ENCODE measurements around the gene SNAP29.
"Not testable (repeated sequence)": the region's sequence is repeated elsewhere in the genome, so short reads cannot be mapped to it uniquely, and the experiment has no call there.

Gene SNAP29

DNA sequence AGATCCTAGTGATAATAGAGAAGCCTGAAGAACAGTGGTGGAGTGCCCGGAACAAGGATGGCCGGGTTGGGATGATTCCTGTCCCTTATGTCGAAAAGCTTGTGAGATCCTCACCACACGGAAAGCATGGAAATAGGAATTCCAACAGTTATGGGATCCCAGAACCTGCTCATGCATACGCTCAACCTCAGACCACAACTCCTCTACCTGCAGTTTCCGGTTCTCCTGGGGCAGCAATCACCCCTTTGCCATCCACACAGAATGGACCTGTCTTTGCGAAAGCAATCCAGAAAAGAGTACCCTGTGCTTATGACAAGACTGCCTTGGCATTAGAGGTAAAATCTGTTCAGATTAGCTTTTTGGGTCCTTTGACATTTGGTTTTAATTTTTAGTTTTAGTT, 75.1 kb downstream of the SNAP29 start:
- H3K4me3 ChIP-seq (ENCODE audit: severe bottlenecking) = no peak overlapping the region
- no peak for TF ChIP-seq CTCF (IDR thresholded peaks at IDR 0.05; ENCODE audit: poor library complexity, severe bottlenecking)
- no peaks in the 10 kb centered on the region for H3K27me3 ChIP-seq (ENCODE audit: insufficient read depth, poor library complexity, severe bottlenecking)
- peaks cover 65% of the 10 kb centered on the region for H3K36me3 ChIP-seq (ENCODE audit: low read depth)
- DNase-seq (ENCODE audit: low spot score) (no peak), ATAC-seq (ENCODE audit: low read depth) (no peak)
- H3K27ac ChIP-seq (ENCODE audit: poor library complexity, severe bottlenecking) = no peak overlapping the region
- peaks cover 7% of the 10 kb centered on the region for H3K9me3 ChIP-seq (ENCODE audit: severe bottlenecking)
- H3K4me1 ChIP-seq (ENCODE audit: insufficient read depth, poor library complexity, severe bottlenecking) = peaks cover 12% of the 10 kb centered on the region

DNA sequence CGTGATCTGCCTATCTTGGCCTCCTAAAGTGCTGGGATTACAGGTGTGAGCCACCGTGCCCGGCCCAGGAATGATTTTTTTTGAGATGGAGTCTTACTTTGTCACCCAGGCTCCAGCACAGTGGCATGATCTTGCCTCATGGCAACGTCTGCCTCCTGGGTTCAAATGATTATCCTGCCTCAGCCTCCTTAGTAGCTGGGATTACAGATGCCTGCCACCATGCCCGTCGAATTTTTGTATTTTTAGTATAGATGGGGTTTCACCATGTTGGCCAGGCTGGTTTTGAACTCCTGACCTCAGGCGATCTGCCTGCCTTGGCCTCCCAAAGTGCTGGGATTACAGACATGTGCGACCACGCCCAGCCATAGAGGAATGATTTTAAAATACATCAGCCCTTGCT, 76.2 kb downstream of the SNAP29 start:
- peaks cover 62% of the 10 kb centered on the region for H3K36me3 ChIP-seq (ENCODE audit: low read depth)
- not testable (repeated sequence) for ATAC-seq (ENCODE audit: low read depth); DNase-seq (ENCODE audit: low spot score); H3K27me3 ChIP-seq (ENCODE audit: insufficient read depth, poor library complexity, severe bottlenecking); H3K9me3 ChIP-seq (ENCODE audit: severe bottlenecking); H3K4me3 ChIP-seq (ENCODE audit: severe bottlenecking); H3K27ac ChIP-seq (ENCODE audit: poor library complexity, severe bottlenecking)
- H3K4me1 ChIP-seq (ENCODE audit: insufficient read depth, poor library complexity, severe bottlenecking) = peaks cover 12% of the 10 kb centered on the region

GRCh38 chr22:20935780-20936539, 77.2 kb downstream of the SNAP29 start:
- not testable (repeated sequence) for H3K27me3 ChIP-seq (ENCODE audit: insufficient read depth, poor library complexity, severe bottlenecking); DNase-seq (ENCODE audit: low spot score); ATAC-seq (ENCODE audit: low read depth); H3K4me3 ChIP-seq (ENCODE audit: severe bottlenecking); H3K27ac ChIP-seq (ENCODE audit: poor library complexity, severe bottlenecking); H3K9me3 ChIP-seq (ENCODE audit: severe bottlenecking)
- H3K4me1 ChIP-seq (ENCODE audit: insufficient read depth, poor library complexity, severe bottlenecking) = peaks cover 12% of the 10 kb centered on the region
- H3K36me3 ChIP-seq (ENCODE audit: low read depth) = peaks cover 64% of the 10 kb centered on the region

- no peak for TF ChIP-seq CTCF (IDR thresholded peaks at IDR 0.05; ENCODE audit: poor library complexity, severe bottlenecking)
- Histone ChIP-seq H3K27me3 (ENCODE audit: insufficient read depth, poor library complexity, severe bottlenecking) (no peaks in the 10 kb centered on the region), H3K4me1 (ENCODE audit: insufficient read depth, poor library complexity, severe bottlenecking) (peaks cover 12% of the 10 kb centered on the region), H3K4me3 (ENCODE audit: severe bottlenecking) (no peak overlapping the region), H3K36me3 (ENCODE audit: low read depth) (peaks cover 64% of the 10 kb centered on the region), H3K9me3 (ENCODE audit: severe bottlenecking) (peaks cover 9% of the 10 kb centered on the region), H3K27ac (ENCODE audit: poor library complexity, severe bottlenecking) (no peak overlapping the region)
- peak; percentile 29; the same call in 1 of the 3 replicates for ATAC-seq (ENCODE audit: low read depth)
- DNase-seq (ENCODE audit: low spot score) = no peak
Observed at GRCh38 chr22:20937031-20937793, 78.4 kb downstream of the SNAP29 start.

GRCh38 chr22:20937794-20938671, 79.2 kb downstream of the SNAP29 start:
- no peaks in the 10 kb centered on the region for H3K27me3 ChIP-seq (ENCODE audit: insufficient read depth, poor library complexity, severe bottlenecking)
- H3K27ac ChIP-seq (ENCODE audit: poor library complexity, severe bottlenecking) = no peak overlapping the region
- H3K4me3 ChIP-seq (ENCODE audit: severe bottlenecking) = no peak overlapping the region
- ATAC-seq (ENCODE audit: low read depth) (no peak), DNase-seq (ENCODE audit: low spot score) (no peak)
- H3K36me3 ChIP-seq (ENCODE audit: low read depth) = peaks cover 62% of the 10 kb centered on the region
- H3K4me1 ChIP-seq (ENCODE audit: insufficient read depth, poor library complexity, severe bottlenecking) = peaks cover 12% of the 10 kb centered on the region
- peaks cover 9% of the 10 kb centered on the region for H3K9me3 ChIP-seq (ENCODE audit: severe bottlenecking)
- no peak for TF ChIP-seq CTCF (IDR thresholded peaks at IDR 0.05; ENCODE audit: poor library complexity, severe bottlenecking)

- not testable (repeated sequence) for H3K27ac ChIP-seq (ENCODE audit: poor library complexity, severe bottlenecking); H3K4me3 ChIP-seq (ENCODE audit: severe bottlenecking); H3K9me3 ChIP-seq (ENCODE audit: severe bottlenecking); ATAC-seq (ENCODE audit: low read depth); DNase-seq (ENCODE audit: low spot score); H3K27me3 ChIP-seq (ENCODE audit: insufficient read depth, poor library complexity, severe bottlenecking)
- peaks cover 16% of the 10 kb centered on the region for H3K4me1 ChIP-seq (ENCODE audit: insufficient read depth, poor library complexity, severe bottlenecking)
- H3K36me3 ChIP-seq (ENCODE audit: low read depth) = peaks cover 49% of the 10 kb centered on the region
Observed at GRCh38 chr22:20939457-20940185, 80.8 kb downstream of the SNAP29 start.
